ENCODE measurements around the gene LAMA2.

- no peak for TF ChIP-seq CTCF (IDR thresholded peaks at IDR 0.05; ENCODE audit: low read length)
- TF ChIP-seq EZH2 (IDR thresholded peaks at IDR 0.05; ENCODE audit: borderline replicate concordance, low read length): no peak
Observed at GRCh38 chr6:129117355-129117754, 234.4 kb downstream of the LAMA2 start.
